ENCODE measurements around the gene MOB3B. TPM values are rescaled to one million over a fixed set of nuclear protein-coding genes. Genes with fewer than 3 reads are reported as not detected.

MOB3B gene
- total RNA-seq, 1 donor from 2014 or later: 14.0 TPM

GRCh38 chr9:27353166-27353473, 176.5 kb downstream of the MOB3B start:
- peaks cover 5% of the 10 kb centered on the region for H3K27me3 Mint-ChIP-seq (ENCODE audit: insufficient read depth, low read depth)
- no peak overlapping the region for H3K4me3 Mint-ChIP-seq

DNA sequence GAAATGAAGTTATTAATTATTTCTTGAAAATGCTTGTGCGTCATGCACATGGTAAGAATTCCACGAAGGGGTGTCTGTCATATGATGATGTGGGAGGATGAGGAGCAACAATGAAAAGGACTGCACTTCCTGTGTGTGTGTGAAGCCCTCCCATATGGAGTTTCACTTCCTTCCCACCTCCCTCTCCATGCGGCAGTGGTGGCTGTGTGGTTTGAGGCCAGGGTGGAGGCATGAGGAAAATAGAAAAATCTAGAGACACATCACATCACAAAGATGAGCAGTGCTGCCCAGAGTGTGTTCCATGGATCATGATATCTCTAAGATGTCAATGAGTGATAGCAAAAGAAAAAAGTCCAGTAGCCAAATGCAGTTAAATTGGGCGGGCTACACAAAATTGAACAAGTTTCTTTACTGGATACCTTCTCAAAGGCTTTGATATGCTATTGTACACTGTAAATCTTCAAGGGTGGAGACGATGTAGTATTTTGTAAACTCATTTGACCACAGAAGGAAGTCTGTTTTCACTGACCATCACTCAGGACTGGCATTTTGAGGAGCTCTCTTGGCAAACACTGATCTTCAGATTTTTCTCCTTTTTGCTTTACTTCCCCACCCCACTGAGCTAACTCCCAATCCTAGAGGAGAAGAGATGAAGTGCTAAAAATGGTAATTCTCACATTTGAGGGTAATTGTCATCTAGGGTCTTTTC, 177.0 kb downstream of the MOB3B start:
- Mint-ChIP-seq H3K27me3 (ENCODE audit: insufficient read depth, low read depth) (peaks cover 5% of the 10 kb centered on the region), H3K9me3 (no peaks in the 10 kb centered on the region), H3K27ac (no peak overlapping the region), H3K36me3 (peaks cover 6% of the 10 kb centered on the region), H3K4me1 (peaks cover 20% of the 10 kb centered on the region), H3K4me3 (no peak overlapping the region)
- TF ChIP-seq EZH2phosphoT487 (IDR thresholded peaks at IDR 0.05) (no peak), EZH2 (IDR thresholded peaks at IDR 0.05) (no peak), CTCF (IDR thresholded peaks at IDR 0.05) (no peak)
- Histone ChIP-seq H3K4me3 (no peak overlapping the region), H3K79me2 (ENCODE audit: low read depth) (no peaks in the 10 kb centered on the region), H3K27me3 (no peaks in the 10 kb centered on the region), H3K36me3 (no peaks in the 10 kb centered on the region), H3K4me2 (peak overlapping the region; percentile 63), H4K20me1 (ENCODE audit: low read depth) (peaks cover 21% of the 10 kb centered on the region), H3K9ac (no peak overlapping the region), H3F3A (ENCODE audit: low read depth) (peaks cover 26% of the 10 kb centered on the region), H2AFZ (replicated peaks) (no peak overlapping the region), H3K4me1 (peaks cover 41% of the 10 kb centered on the region), H3K27ac (no peak overlapping the region), H3K9me3 (ENCODE audit: low read depth) (no peaks in the 10 kb centered on the region)
- no peak for DNase-seq (ENCODE audit: low spot score)

More at GRCh38 chr9:27353166-27353473, 176.5 kb downstream of the MOB3B start:
- H3K4me3 ChIP-seq: no peak overlapping the region
- no peaks in the 10 kb centered on the region for H3K9me3 ChIP-seq (ENCODE audit: low read depth)
- no peak for TF ChIP-seq CTCF (IDR thresholded peaks at IDR 0.05)
- TF ChIP-seq EZH2phosphoT487 (IDR thresholded peaks at IDR 0.05): no peak
- no peak for TF ChIP-seq EZH2 (IDR thresholded peaks at IDR 0.05)
- peaks cover 41% of the 10 kb centered on the region for H3K4me1 ChIP-seq
- H2AFZ ChIP-seq (replicated peaks): no peak overlapping the region
- H3K4me2 ChIP-seq: peak overlapping the region; percentile 63
- no peaks in the 10 kb centered on the region for H3K27me3 ChIP-seq
- no peaks in the 10 kb centered on the region for H3K79me2 ChIP-seq (ENCODE audit: low read depth)
- no peaks in the 10 kb centered on the region for H3K36me3 ChIP-seq
- H3K9ac ChIP-seq: no peak overlapping the region
- peaks cover 21% of the 10 kb centered on the region for H4K20me1 ChIP-seq (ENCODE audit: low read depth)
- no peak for DNase-seq (ENCODE audit: low spot score)
- no peaks in the 10 kb centered on the region for H3K9me3 Mint-ChIP-seq
- peaks cover 26% of the 10 kb centered on the region for H3F3A ChIP-seq (ENCODE audit: low read depth)
- H3K27ac Mint-ChIP-seq: no peak overlapping the region
- H3K4me1 Mint-ChIP-seq: peaks cover 18% of the 10 kb centered on the region
- peak overlapping the region; percentile 78 for H3K27ac ChIP-seq
- H3K36me3 Mint-ChIP-seq: peaks cover 4% of the 10 kb centered on the region

DNA sequence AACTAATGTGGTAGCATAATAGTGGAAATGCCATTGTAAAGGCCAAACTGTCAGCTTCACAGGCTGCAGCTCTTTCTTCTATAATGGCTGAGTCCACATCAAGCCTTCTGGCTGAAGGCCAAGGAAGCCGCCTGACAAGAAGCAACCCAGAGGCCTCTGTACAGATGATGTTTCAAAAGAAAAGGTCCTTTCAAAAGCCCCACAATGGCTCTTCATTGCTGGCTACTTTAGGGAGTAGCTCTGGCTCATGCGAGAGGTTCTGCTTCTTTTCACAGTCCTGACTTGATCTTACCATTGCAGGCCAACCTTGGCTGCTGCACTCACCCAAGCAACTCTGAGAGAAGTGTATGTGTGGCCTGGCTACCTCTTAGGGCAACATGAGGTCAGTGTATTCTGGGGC, 178.2 kb downstream of the MOB3B start:
- H3K27me3 Mint-ChIP-seq (ENCODE audit: insufficient read depth, low read depth): peaks cover 8% of the 10 kb centered on the region
- Histone ChIP-seq H3K4me3 (no peak overlapping the region), H3K79me2 (ENCODE audit: low read depth) (no peaks in the 10 kb centered on the region), H3K27ac (no peak overlapping the region), H3K4me2 (no peak overlapping the region), H3K36me3 (no peaks in the 10 kb centered on the region), H2AFZ (replicated peaks) (no peak overlapping the region), H3K27me3 (no peaks in the 10 kb centered on the region), H3K9ac (no peak overlapping the region), H4K20me1 (ENCODE audit: low read depth) (peaks cover 21% of the 10 kb centered on the region), H3K4me1 (peaks cover 39% of the 10 kb centered on the region), H3F3A (ENCODE audit: low read depth) (peaks cover 26% of the 10 kb centered on the region), H3K9me3 (ENCODE audit: low read depth) (no peaks in the 10 kb centered on the region)
- H3K4me3 Mint-ChIP-seq: no peak overlapping the region
- no peak for DNase-seq (ENCODE audit: low spot score)
- no peak overlapping the region for H3K27ac Mint-ChIP-seq
- H3K4me1 Mint-ChIP-seq: peaks cover 20% of the 10 kb centered on the region
- H3K9me3 Mint-ChIP-seq: no peaks in the 10 kb centered on the region
- TF ChIP-seq CTCF (IDR thresholded peaks at IDR 0.05) (no peak), EZH2phosphoT487 (IDR thresholded peaks at IDR 0.05) (no peak), EZH2 (IDR thresholded peaks at IDR 0.05) (no peak)
- peaks cover 6% of the 10 kb centered on the region for H3K36me3 Mint-ChIP-seq
